Neural progenitor cell (in vitro differentiated cells): ENCODE measurements around the gene RHAG.

Experiments
- CTCF ChIP-seq: fragments of 200-600 bp; sonication (generic); IDR thresholded peaks from 2 replicates; pipeline ENCODE4 v1.5.1; 2017; ENCODE audit warnings: antibody characterized with exemption, mild to moderate bottlenecking
- EZH2 ChIP-seq: fragments of 200-600 bp; sonication (generic); IDR thresholded peaks from 2 replicates; pipeline ENCODE4 v1.6.1; 2017; ENCODE audit warnings: antibody characterized with exemption, mild to moderate bottlenecking, moderate library complexity
- EZH2phosphoT487 ChIP-seq: fragments of 200-600 bp; sonication (generic); IDR thresholded peaks from 2 replicates; pipeline ENCODE4 v1.6.1; 2017; ENCODE audit warnings: antibody characterized with exemption

DNA sequence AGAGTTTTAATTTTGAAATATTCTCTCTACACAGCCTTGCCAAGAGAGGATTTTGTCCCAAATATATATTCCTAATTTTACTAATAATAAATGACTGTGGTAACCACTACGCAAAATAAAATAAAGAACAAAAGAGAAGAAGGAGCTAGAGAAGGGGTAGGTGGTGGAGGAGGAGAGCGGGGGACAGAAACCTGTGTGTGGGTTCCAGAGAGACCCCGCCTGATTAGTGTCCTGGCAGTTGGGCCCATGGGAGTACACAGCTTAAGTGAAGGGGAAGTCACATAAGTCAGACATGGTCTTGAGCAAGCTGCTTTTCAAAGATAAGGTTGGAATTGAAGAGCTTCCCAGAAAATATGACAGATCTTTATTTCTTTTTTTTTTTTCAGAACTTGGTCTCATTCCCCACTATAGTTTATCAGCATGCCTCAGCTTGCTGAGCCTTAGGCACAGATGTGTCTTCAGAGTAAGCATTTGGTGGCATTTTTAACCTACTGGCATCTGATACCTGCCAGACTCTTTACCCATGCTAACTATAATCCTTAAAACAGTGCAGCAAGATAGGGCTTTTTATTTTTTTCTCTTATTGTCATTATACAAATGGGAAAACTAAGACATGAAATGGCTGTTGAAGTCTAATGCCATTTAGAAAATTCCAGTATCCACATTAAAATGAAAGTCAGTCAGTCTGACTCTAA lies 9.6 kb upstream of the RHAG start:
- TF ChIP-seq EZH2 (no peak), EZH2phosphoT487 (no peak), CTCF (no peak)
